ENCODE results near the gene TMEM19.

DNA sequence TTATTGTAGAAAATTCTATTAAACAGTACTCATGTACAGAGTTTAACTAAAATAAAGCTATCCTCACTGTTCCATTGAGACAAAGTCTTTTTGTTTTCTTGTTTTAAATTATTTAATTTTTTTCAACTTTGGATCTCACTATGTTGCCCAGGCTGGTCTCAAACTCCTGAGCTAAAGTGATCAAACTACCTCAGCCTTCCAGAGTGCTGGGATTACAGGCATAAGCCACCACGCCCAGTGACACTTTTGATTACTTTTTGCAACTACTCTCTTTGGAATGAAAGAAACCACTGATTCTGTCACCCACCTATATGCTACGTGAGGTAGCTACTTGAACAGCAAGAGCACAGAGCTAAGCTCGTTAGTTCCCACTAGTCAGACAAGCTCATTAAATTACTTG, 39.4 kb upstream of the TMEM19 start:
- TF ChIP-seq, protein P1, sequence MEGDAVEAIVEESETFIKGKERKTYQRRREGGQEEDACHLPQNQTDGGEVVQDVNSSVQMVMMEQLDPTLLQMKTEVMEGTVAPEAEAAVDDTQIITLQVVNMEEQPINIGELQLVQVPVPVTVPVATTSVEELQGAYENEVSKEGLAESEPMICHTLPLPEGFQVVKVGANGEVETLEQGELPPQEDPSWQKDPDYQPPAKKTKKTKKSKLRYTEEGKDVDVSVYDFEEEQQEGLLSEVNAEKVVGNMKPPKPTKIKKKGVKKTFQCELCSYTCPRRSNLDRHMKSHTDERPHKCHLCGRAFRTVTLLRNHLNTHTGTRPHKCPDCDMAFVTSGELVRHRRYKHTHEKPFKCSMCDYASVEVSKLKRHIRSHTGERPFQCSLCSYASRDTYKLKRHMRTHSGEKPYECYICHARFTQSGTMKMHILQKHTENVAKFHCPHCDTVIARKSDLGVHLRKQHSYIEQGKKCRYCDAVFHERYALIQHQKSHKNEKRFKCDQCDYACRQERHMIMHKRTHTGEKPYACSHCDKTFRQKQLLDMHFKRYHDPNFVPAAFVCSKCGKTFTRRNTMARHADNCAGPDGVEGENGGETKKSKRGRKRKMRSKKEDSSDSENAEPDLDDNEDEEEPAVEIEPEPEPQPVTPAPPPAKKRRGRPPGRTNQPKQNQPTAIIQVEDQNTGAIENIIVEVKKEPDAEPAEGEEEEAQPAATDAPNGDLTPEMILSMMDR (conservative IDR thresholded peaks at IDR 0.05; ENCODE audit: low read depth, low read length) = no peak
- no peak for TF ChIP-seq EZH2 (IDR thresholded peaks at IDR 0.05; ENCODE audit: borderline replicate concordance, low read depth, low read length, poor library complexity, severe bottlenecking)
